ENCODE results near the gene NELFA.
A peak's percentile ranks its signal among the peaks of the same experiment; 100 is the strongest.

The NELFA gene

DNA sequence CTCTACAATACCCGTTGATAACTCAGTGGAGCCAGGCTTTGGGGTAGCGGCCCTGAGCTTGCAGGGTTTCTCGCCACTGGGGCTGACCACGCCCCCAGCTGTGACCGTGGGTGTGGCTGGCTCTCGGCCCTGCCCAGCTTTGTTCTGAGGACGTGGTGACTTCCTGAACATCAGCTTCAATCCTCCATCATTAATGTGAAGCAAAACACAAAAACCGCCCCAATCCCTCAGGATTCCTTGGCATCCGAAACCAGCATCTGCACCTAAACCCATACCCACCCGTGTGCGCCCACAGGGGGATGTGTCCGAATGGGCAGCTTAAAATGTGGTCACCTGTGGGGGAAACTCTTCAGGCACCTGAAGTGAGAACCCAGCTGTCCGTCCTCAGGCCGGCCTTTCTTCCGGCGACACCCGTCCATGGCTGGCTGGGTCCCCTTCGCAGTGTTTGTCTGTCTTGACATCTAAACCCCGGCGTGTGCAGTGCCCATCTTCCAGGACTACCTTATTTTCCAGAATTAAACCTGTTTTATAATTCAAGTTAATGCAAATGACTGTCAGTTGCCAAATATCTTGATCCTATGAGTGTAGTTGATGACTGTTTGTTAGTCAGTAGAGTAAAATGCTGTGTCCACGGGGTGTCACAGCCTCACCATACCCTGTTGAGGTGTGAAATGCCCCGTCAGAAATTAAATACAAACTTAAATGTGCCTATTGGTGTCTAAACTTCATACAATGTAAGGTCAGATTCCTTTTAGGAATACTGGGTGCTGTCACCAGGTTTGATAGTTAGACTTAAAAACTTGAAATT lies 27.3 kb downstream of the NELFA start:
- peak in 2 of 4 experiments; percentile 20 to 39 for DNase-seq

DNA sequence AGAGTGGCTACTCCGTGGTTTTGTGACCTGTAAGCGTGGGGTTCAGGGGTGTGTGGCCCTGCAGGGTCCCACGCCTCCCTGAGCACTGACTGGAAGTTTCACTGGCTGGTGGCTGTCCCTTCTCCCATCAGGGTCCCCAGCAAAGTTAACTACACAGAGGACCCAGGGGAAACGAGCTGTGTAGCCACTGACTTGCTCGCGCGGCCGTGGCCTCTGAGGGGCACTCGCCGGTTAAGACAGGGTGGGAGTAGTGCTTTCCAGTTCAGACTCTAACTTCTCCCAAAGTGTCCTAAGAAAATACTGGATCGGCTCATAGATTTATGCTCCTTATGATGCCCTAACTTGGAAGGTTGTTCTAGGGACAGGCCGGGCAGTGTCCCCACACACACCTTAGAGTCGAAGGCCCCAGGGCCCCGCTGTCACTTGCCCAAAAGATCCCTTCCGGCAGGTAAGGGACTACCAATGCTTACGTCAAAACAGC lies 28.2 kb downstream of the NELFA start:
- no peak for DNase-seq

DNA sequence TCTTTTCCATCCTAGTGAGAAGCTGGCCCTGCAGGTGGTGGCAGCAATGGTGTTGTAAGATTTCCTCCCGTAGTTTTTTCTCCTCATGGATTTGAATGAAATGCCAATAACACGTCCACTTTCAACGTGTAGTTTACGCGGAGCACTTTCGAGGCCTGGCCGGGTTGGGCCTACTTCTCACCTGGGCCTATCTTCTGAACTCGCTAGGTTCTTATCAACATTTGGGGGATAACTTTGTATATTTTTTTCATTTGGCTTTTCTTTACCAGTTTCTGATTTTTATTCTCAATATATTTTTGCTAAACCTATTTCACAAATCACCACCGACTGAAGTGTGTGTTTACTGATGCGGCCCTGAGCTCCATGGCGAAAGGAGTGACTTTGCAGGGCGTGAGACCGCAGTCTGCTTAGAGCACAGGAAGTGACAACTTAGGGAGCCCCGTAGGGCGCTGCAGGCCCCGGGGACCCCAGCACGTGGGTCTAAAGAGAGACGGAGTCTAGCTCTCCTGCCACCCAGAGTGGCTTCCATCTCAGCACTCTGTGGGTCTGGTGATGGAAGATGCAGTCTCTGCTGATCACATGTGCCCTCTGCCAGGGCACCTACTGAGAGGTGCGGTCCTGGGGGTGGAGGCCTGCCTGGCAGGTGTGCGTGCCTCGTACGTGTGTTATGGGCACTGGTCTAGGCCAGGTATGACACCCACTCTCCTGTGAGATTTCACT lies 29.1 kb downstream of the NELFA start:
- no peak for DNase-seq

DNA sequence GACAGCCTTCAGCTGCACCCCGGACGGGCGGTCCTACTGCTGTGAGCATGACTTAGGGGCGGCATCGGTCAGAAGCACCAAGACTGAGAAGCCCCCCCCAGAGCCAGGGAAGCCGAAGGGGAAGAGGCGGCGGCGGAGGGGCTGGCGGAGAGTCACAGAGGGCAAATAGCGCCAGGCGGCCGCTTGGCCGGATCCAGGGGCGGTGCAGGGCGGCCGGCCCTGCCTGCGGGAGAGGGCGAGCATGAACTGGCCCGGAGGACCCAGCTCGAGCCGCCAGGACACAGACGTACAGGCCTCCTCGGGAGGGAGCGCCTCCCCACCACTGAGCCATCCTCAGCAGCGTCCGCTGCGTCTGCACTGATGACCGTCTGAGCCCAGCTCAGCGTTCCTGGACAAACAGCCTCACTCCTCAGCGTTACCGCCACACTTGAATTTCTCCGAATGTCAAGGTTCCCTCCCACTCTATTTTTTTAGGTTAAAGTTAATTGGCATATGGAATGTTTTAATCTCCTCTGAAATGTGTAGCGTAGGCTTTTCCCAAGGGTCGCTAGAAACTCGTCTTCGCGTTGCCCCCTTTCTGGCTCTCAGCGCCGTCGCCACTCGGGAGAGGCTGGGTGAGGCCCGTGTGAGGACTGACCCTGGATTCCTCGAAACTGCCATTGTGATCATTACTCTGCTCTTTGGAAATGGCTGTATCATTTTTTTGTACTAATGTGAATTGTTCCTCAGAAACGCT lies 29.9 kb downstream of the NELFA start:
- DNase-seq, result no peak

DNA sequence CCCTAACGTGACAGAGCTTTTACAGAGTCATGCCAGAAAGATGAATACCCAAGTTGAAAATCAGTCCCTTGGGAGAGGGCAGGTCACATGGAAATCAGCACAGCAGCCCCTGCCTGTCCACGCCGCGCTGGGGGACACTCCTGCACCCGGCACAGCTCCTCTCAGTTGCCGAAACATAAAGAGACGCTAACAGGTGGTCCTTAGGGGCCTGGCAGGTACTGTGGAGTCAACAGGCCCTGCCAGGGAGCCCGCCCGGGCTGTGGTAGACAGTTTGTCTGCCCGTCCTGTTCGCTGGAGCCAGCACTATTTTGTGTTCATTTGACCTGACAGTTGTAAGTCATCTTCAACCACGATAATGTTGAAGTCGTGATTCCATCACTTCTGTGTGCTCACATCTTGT lies 30.5 kb downstream of the NELFA start:
- DNase-seq, result no peak

DNA sequence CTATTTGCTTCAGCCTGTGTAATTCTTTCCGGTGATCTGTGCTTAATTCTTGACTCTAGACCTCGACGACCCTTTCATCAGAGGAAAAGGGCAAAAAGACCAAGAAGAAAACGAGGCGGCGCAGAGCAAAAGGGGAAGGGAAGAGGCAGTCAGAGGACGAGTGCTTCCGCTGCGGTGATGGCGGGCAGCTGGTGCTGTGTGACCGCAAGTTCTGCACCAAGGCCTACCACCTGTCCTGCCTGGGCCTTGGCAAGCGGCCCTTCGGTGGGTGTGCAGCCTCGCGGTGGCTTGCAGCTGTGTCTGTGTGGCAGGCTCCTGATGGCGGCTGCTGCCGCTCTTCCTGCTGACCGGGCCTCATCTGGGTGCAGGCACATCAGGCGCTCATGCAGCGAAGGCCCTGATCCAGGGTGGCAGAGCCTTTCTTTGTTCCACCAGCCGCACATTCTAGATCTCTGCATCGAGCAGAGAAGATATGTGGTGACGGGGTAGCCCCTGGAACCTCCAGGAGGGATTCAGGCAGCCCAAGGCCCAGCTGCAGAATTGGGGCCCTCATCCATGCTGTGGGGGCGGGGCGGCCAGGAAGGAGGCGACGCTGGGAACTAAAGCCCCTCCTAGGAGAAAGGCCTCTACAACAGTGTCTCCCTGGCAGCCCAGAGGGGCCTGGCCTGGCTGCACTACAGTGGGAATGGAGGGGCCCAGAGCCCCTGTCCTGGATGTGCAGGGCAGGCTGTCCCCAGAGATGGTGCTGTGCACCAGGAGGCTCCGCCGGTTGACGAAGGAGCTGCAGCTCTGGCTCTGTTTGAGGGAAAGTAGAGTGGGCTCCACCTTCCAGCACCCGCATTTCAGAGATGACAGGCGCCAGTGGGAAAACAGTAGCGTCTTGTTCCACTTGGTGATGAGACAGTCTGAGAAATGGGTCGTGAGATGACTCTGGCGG lies 32.1 kb downstream of the NELFA start:
- DNase-seq, result no peak

DNA sequence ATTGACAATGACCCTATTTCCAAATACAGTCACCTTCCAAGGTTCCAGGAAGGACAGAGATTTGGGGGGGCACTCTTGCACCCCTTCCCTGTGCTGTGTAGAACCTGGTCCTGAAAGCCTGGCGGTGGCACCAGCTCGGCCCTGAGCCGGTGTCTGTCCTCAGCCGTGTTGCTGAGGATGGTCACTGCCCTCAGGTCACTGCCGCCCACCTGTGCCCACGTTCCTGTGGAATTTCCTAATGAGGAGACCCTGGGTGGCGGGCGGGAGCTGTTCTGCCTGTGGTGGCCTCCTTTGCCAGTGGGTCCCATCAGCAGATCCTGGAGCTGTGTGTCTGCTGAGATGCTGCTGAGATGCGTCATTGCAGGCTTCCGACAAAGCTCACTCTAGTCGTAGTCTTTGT lies 32.9 kb downstream of the NELFA start:
- no peak for DNase-seq

DNA sequence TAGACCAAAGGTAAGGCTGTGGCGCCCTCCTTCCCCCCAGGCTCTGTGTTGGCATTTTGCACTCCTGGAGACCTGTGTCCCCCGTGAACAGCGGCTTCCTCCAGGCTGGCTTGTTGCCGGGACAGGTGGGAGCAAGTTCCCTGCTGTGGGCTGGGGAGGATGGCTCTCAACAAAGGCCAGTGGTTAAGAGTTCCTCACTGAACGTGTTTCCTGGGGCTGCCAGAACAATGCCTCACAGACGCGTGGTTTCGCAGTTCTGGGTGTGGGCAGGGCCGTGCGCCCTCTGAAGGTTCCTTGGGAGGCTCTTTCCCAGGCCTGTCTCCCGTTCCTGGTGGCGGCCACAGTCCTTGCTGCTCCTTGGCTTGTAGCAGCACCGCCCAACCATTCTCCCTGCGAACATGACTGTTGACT lies 33.4 kb downstream of the NELFA start:
- DNase-seq, result no peak

DNA sequence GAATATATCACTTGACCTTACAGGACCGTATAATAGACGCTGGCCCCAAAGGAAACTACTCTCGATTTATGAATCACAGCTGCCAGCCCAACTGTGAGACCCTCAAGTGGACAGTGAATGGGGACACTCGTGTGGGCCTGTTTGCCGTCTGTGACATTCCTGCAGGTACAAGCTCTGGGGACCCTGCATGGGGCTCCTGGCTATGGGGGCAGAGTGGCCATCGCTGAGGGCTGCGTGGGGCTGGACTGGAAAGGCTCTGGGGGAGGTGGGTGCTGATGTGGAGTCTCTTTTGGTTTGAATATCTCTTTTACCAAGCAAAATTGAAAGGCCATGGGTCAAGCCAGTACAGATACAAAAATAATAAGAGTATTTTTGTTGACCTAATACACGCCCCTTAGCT lies 33.9 kb downstream of the NELFA start:
- DNase-seq, result no peak

DNA sequence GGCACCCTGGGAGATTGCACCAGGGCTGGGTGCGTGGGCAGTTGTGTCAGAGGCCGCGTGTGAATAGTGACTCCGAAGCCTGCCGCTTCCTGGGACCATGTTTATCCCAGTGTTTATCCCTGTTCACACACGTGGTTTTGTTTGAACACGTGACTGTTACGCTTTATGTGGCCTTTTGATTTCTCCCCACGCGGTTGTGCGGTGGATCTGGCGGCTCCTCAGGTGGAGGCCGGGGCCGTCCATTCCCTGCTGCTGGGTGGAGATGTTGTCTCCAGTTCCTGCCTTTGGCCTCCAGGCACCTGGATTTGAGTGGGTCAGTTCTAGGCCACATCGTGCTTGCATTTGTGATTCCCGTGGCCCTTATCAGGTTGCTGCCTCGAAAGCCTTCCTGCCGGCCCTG lies 35.1 kb downstream of the NELFA start:
- no peak for DNase-seq

DNA sequence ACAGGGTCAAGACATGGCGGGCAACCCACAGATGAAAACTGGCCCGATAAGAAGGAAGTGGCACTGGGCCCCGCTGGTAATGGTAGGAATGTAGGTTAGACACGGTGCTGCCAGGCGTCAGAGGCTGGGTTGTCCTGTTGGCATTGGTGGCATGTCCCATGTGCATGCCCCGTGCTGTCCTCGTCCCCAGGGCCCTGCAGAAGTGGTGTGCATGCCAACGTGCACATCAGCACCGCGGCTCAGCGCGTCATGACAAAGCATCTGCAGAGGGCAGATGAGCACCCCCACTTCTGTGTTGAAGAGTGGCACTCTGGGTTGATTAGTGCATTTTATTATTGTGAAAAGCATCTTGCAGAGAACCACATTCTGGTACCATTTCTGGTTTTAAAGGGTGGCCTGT lies 35.6 kb downstream of the NELFA start:
- no peak for DNase-seq

DNA sequence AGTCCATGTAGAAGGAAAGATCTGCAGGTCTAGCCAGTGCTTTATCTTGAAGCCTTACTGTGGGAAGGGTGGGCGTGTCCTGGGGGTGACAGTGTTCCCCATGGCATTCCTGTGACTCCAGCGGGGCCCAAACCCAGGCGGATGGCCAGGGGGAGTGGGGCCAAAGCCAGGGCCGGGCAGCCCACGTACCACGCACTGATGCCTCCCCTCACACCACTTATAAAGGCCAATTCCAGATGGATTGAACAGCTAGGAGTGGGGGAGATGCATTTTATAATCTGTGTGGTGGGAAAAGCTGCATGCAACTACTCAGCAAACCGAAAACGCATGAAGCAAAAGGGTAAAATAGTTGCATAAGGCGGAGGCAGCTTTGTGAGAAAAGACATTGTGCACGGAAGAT lies 36.4 kb downstream of the NELFA start:
- no peak for DNase-seq

DNA sequence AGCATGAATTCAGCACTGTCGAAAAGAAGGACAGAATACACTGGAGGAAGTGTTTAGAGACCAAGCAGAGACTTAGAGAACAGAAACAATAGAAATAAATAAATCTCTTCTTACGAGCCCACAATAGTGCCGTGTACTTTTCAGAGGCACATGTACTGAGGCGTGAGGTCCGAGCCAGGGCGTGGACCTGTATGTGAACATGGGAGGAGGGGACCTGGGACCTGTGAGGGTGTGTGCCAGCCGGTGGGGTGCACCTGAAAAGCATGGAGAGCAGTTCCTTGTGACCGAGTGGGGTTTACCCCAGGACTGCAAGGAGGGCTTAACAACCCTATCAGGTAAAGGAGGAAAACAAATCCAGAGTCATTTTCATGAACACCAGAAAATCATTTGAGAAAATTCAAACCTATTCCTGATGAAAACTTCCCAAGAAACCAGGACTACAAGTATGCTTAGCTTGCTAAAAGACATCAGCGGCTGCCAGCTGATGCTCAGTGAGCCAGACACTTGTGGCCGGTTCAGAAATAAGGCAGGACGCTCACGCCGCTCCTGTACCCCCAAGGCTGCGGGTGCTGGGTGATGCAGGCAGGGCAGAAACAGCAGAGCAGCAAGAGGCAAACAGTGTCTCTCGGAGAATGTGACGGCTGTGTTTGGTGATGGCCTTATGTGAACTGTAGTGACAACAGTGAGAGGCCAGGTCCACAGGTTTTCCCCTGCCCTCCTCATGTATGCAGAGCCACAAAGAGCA lies 37.1 kb downstream of the NELFA start:
- no peak for DNase-seq

DNA sequence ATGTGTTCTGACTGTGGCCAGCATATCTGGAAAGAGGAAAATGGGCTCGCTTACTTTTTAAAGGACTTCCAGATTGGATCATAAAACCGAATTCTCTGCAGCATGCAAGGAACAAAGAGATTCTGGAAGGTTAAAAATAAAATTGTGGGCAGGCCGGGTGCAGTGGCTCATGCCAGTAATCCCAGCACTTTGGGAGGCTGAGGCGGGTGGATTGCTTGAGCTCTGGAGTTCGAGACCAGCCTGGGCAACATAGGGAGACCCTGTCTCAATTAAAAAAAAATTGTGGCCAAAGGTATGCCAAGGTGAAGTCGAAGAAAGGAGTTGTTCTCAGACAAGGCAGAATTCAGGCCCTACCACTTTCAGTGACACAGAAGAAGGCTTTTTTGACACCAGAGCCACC lies 37.8 kb downstream of the NELFA start:
- DNase-seq, result no peak

DNA sequence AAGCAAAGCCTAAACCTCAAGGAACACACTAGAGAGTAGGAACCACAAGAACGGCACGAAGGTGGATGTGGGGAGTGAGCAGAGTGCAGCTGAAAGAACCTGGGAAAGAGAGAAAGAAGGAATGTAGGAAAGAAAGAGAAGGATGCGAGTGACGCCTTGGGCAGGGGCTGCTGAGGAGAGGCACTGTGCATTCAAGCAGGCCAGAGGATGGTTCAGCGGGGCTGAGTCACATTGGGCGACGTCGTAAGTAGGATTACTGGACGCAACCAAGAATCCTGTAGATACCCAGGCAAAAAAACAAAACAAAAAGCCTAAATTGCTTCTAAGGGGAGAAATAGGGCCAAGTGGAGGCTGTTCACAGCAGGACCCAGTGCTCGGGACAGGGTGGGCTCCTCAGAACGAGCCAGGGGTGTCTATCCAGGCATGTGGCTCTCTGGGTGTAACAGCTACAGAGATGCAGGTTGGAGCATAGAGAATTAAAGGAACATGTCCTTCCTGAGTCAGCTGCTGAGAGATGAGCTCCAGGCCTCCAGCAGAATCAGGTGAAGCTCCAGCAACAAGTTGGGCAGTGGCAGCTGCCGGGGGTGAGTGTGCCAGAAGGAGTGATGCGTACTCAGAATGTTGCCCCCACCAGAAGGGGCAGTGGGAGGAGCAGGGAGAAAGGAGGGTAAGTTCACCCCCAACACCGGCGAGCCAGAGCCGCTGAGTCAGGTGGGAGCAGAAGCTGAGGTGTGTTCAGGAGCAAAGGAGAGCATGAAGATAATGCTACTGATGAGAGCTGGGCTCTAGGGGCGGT lies 38.6 kb downstream of the NELFA start:
- DNase-seq, result no peak

DNA sequence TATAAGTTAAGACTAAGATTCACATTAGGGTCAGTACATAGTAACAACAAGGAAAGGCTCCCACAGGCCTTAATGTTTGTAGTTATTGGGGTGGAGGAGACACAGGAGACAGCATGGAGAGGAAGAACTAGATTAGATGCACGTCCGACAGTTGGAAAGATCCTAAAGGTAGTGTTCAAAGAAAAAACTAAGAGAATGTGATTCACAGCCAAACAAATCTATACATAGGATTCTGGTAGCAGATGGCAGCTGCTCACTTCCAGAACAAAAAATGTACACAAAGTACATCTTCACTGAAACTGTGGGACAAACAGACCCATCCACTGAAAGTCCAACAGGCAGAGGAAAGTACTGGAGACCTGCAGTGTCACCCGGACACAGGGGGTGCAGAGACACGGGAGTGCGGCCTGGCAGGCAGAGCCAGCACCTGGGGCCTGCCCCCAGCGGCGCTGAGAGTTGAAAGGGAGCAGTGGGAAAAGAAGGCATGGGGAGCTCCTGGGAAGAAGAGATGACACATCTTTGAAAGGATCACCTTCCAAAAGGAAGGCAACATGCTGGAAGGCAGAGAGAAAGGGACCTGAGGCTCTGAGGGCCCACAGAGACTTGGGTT lies 40.0 kb downstream of the NELFA start:
- DNase-seq, result no peak

DNA sequence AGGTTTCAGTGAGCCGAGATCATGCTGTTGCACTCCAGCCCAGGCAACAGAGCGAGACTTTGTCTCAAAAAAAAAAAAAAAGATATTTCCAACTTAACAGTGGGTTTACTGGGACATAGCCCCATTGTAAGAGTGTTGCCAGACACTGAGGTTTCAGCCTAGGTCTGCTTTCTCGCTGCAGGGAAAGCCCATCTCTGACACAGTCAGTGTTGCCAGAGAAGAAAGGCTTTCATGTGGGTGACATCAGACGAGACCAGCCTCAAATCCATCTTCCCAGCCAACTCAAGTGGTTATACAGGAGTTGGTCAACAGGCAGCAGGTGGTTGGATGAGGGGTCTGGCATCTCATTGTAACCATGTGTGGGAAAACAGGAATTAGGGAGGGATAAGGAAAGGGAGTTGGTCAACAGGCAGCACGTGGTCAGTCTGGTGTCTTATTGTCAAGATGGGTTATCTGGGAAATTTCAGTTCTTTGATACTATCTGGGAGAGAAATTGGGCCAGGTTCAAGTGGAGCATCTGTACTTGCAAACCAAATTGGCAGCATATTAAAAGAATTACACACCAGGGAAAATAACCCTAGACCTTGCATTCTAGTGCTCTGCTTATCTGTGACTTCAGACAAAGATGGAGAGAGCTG lies 41.1 kb downstream of the NELFA start:
- no peak for DNase-seq

DNA sequence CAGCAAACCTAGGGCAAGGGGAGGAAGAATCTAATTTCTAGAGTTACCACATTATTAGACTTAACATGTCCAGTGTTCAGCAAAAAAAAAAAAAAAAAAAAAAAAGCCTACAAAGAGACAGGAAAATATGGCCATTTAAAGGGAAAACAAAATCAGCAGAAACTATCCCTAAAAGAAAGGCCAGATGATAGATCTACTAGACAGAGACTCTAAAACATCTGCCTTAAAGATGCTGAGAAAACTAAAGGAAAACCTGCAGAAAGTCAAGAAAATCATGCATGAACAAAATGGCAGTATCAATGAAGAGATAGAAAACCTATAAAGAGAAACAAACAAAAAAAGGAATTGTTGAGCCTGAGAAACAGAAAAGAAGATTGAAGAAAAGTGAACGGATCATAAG lies 43.8 kb downstream of the NELFA start:
- DNase-seq, result no peak

DNA sequence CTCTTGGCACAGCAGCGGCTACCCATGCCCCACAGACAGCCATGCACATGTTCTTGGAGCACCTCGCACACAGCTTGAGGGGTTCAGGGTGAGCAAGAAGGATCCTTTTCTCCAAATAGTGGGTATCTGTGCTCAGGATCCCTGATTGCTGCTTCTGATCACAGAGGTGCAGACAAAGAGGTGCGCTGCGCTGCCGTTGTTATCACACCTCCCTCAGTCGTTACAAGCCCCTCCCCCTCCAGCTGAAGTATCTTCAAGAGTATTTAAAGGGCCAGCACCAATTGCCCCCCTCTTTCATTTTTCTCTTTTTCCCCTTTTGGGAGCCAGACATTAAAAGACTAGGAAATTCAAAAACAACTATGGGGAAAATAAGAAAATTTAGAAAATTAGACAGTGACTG lies 44.3 kb downstream of the NELFA start:
- DNase-seq, result no peak

DNA sequence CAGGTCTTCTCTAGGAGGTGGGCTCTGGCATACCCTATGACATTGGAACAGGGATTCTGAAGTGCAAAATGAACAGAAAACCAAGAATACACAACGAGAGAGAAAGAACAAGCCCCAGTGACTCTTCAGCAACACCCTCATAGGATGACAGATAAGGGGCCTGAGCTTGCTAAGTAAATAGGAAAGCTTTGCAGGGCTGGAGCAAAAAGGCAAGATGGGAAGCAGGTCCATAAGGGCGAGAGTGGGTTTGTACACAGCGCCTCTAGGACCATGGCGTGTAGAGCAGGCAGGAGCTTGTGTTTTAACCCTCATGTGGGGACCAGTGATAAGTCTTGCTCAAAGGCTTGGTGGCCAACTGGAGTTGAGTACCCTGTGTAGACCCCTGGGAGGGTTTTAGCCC lies 45.8 kb downstream of the NELFA start:
- no peak for DNase-seq
